GM06990 (cell line): Measurements from ENCODE around the gene STARD5.

Source experiments
- DNase-seq: peaks from one replicate; pipeline ENCODE4 v3.0.0-alpha.2; 2011; ENCODE audit not compliant: insufficient read length; ENCODE audit errors: extremely low read depth
- H3K27me3 ChIP-seq: replicated peaks from 2 replicates; pipeline ENCODE4 v1.6.0; 2011; ENCODE audit warnings: low read length; ENCODE audit not compliant: control insufficient read depth, insufficient read depth
- H3K36me3 ChIP-seq: 2 replicates; pipeline ENCODE4 v1.5.1; 2011; ENCODE audit warnings: low read length; ENCODE audit not compliant: control insufficient read depth, insufficient read depth
- H3K4me3 ChIP-seq: replicated peaks from 2 replicates; pipeline ENCODE4 v1.5.1; 2011; ENCODE audit warnings: low read depth, mild to moderate bottlenecking, control low read depth, low read length
- CTCF ChIP-seq: IDR thresholded peaks from 2 replicates; pipeline ENCODE4 v1.5.1; 2011; ENCODE audit warnings: low read length, control low read depth, mild to moderate bottlenecking, inconsistent platforms; ENCODE audit not compliant: insufficient read depth, poor library complexity, severe bottlenecking

STARD5 gene

GRCh38 chr15:81341351-81341750, 17.4 kb upstream of the STARD5 start:
- H3K27me3 ChIP-seq = no peaks in the 10 kb centered on the region; the same call in 1 of the 2 replicates
- H3K36me3 ChIP-seq = no peaks in the 10 kb centered on the region
- no peak for DNase-seq
- H3K4me3 ChIP-seq = no peak overlapping the region
- TF ChIP-seq CTCF = no peak

GRCh38 chr15:81339851-81340250, 15.9 kb upstream of the STARD5 start:
- TF ChIP-seq CTCF = no peak
- no peaks in the 10 kb centered on the region for H3K36me3 ChIP-seq
- no peak overlapping the region for H3K4me3 ChIP-seq
- no peaks in the 10 kb centered on the region; the same call in 1 of the 2 replicates for H3K27me3 ChIP-seq
- no peak for DNase-seq

GRCh38 chr15:81339321-81339720, 15.4 kb upstream of the STARD5 start:
- no peak for TF ChIP-seq CTCF
- DNase-seq = no peak
- no peak overlapping the region for H3K4me3 ChIP-seq
- no peaks in the 10 kb centered on the region; the same call in 1 of the 2 replicates for H3K27me3 ChIP-seq
- no peaks in the 10 kb centered on the region for H3K36me3 ChIP-seq

GRCh38 chr15:81338170-81339007, 14.4 kb upstream of the STARD5 start:
- TF ChIP-seq CTCF = no peak

GRCh38 chr15:81337713-81338157, 13.8 kb upstream of the STARD5 start:
- H3K4me3 ChIP-seq = no peak overlapping the region
- H3K27me3 ChIP-seq = no peaks in the 10 kb centered on the region; the same call in 1 of the 2 replicates
- DNase-seq = no peak
- no peak for TF ChIP-seq CTCF
- no peaks in the 10 kb centered on the region for H3K36me3 ChIP-seq

More at GRCh38 chr15:81338170-81339007, 14.4 kb upstream of the STARD5 start:
- no peak for DNase-seq
- Histone ChIP-seq H3K4me3 (no peak overlapping the region), H3K27me3 (no peaks in the 10 kb centered on the region; the same call in 1 of the 2 replicates), H3K36me3 (no peaks in the 10 kb centered on the region)

GRCh38 chr15:81337241-81337640, 13.3 kb upstream of the STARD5 start:
- no peak for TF ChIP-seq CTCF
- no peaks in the 10 kb centered on the region for H3K36me3 ChIP-seq

More at GRCh38 chr15:81337241-81337640, 13.3 kb upstream of the STARD5 start:
- DNase-seq = no peak
- H3K27me3 ChIP-seq = no peaks in the 10 kb centered on the region; the same call in 1 of the 2 replicates
- no peak overlapping the region for H3K4me3 ChIP-seq
